HEK293 (cell line): ENCODE results near the gene NELFB.
A peak's percentile ranks its signal among the peaks of the same experiment; 100 is the strongest.

ENCODE experiments used
- CTCF ChIA-PET: fragments of 350-600 bp; formaldehyde crosslinking; extraction: SDS; loops from one replicate; lab custom pipeline; 2021; ENCODE audit warnings: antibody characterized with exemption; lab: Yijun Ruan, JAX
- POLR2A ChIA-PET: fragments of 300-600 bp; formaldehyde crosslinking; extraction: SDS; loops from one replicate; lab custom pipeline; 2020; ENCODE audit warnings: antibody characterized with exemption, inconsistent platforms; lab: Yijun Ruan, JAX
- H3K27ac ChIP-seq: fragments of 200-500 bp; sonication (Bioruptor generic); 2 replicates; pipeline ENCODE4 v1.5.1; 2014; ENCODE audit warnings: low read depth, low read length, control low read depth, inconsistent platforms; ENCODE audit errors: extremely low read depth
- H3K36me3 ChIP-seq, 2 experiments: fragments of 200-500 bp in 1 of 2; sonication (Bioruptor generic) in 1 of 2; 1 replicate in 1 of 2; 2 replicates in 1 of 2; pipeline ENCODE4 v1.5.1; 2014 to 2017; ENCODE audit warnings: inconsistent platforms in 2 of 2, low read length in 2 of 2; ENCODE audit not compliant: control insufficient read depth in 2 of 2, insufficient read depth in 1 of 2
- H3K4me1 ChIP-seq: fragments of 200-500 bp; sonication (Bioruptor generic); 2 replicates; pipeline ENCODE4 v1.5.1; 2014; ENCODE audit warnings: mild to moderate bottlenecking, low read length, inconsistent platforms; ENCODE audit not compliant: control insufficient read depth, insufficient read depth
- H3K4me3 ChIP-seq: 2 replicates; pipeline ENCODE4 v1.5.1; 2011; ENCODE audit warnings: low read depth, mild to moderate bottlenecking, control low read depth, low read length, moderate library complexity
- H3K9me3 ChIP-seq: fragments of 200-500 bp; sonication (Bioruptor generic); 2 replicates; pipeline ENCODE4 v1.5.1; 2014; ENCODE audit warnings: low read depth, low read length, inconsistent platforms; ENCODE audit not compliant: control insufficient read depth, insufficient read depth
- EGR2 ChIP-seq: fragments of 450-650 bp; formaldehyde crosslinking; IDR thresholded peaks from 2 replicates; pipeline ENCODE4 v1.5.1; 2016; ENCODE audit warnings: low read depth, missing biosample characterization, missing genetic modification characterization
- GLIS1 ChIP-seq: fragments of 450-650 bp; formaldehyde crosslinking; IDR thresholded peaks from 2 replicates; pipeline ENCODE4 v1.5.1; 2016; ENCODE audit warnings: missing biosample characterization, missing genetic modification characterization
- HIC1 ChIP-seq: fragments of 450-650 bp; formaldehyde crosslinking; IDR thresholded peaks from 2 replicates; pipeline ENCODE4 v1.5.1; 2016; ENCODE audit warnings: missing biosample characterization, missing genetic modification characterization
- HOXA7 ChIP-seq: sonication (generic); formaldehyde crosslinking; IDR thresholded peaks from 2 replicates; pipeline ENCODE4 v1.8.1; 2022; ENCODE audit warnings: missing genetic modification reagents, borderline replicate concordance
- HOXC10 ChIP-seq: sonication (generic); formaldehyde crosslinking; IDR thresholded peaks from 2 replicates; pipeline ENCODE4 v1.8.1; 2023; ENCODE audit warnings: mild to moderate bottlenecking, missing genetic modification reagents
- KLF9 ChIP-seq: fragments of 450-650 bp; formaldehyde crosslinking; IDR thresholded peaks from 2 replicates; pipeline ENCODE4 v1.5.1; 2016; ENCODE audit warnings: missing biosample characterization, missing genetic modification characterization, low read depth
- PATZ1 ChIP-seq: fragments of 450-650 bp; formaldehyde crosslinking; IDR thresholded peaks from 2 replicates; pipeline ENCODE4 v1.5.1; 2016; ENCODE audit warnings: missing biosample characterization, missing genetic modification characterization
- REST ChIP-seq: fragments of 450-650 bp; formaldehyde crosslinking; IDR thresholded peaks from 2 replicates; pipeline ENCODE4 v1.5.1; 2016; ENCODE audit warnings: missing biosample characterization, missing genetic modification characterization
- ZFHX2 ChIP-seq: fragments of 450-650 bp; formaldehyde crosslinking; conservative IDR thresholded peaks from 2 replicates; pipeline ENCODE4 v1.5.1; 2016; ENCODE audit warnings: missing biosample characterization, missing genetic modification characterization
- ZNF202 ChIP-seq: fragments of 450-650 bp; formaldehyde crosslinking; IDR thresholded peaks from 2 replicates; pipeline ENCODE4 v1.5.1; 2016; ENCODE audit warnings: missing biosample characterization, missing genetic modification characterization, borderline replicate concordance
- ZNF248 ChIP-seq: fragments of 450-650 bp; formaldehyde crosslinking; IDR thresholded peaks from 2 replicates; pipeline ENCODE4 v1.5.1; 2017; ENCODE audit warnings: missing biosample characterization, missing genetic modification characterization
- ZNF449 ChIP-seq: fragments of 450-650 bp; formaldehyde crosslinking; IDR thresholded peaks from 2 replicates; pipeline ENCODE4 v1.5.1; 2017; ENCODE audit warnings: missing biosample characterization, mild to moderate bottlenecking, missing genetic modification characterization, moderate library complexity
- ZNF654 ChIP-seq: fragments of 450-650 bp; formaldehyde crosslinking; IDR thresholded peaks from 2 replicates; pipeline ENCODE4 v1.5.1; 2016; ENCODE audit warnings: low read depth, missing biosample characterization, missing genetic modification characterization
- ZNF707 ChIP-seq: fragments of 450-650 bp; formaldehyde crosslinking; IDR thresholded peaks from 2 replicates; pipeline ENCODE4 v1.5.1; 2016; ENCODE audit warnings: missing biosample characterization, missing genetic modification characterization

Gene NELFB

GRCh38 chr9:137311986-137312851 is 57.1 kb downstream of the NELFB start:
- no peaks in the 10 kb centered on the region for H3K36me3 ChIP-seq
- H3K4me1 ChIP-seq, result no peaks in the 10 kb centered on the region; the same call in 1 of the 2 replicates
- TF ChIP-seq ZNF202 (tag by site-specific recombination) (no peak), ZNF654 (tag by site-specific recombination) (no peak), HOXC10 (CRISPR knock-in tag) (no peak), EGR2 (peak; percentile 40), ZNF449 (no peak), PATZ1 (tag by site-specific recombination) (no peak), GLIS1 (tag by site-specific recombination) (peak; percentile 47), ZNF707 (tag by site-specific recombination) (no peak), ZFHX2 (tag by site-specific recombination) (peak; percentile 60; the same call in 1 of the 2 replicates), HOXA7 (CRISPR knock-in tag) (no peak), ZNF248 (tag by site-specific recombination) (no peak)
- no peaks in the 10 kb centered on the region for H3K9me3 ChIP-seq
- H3K4me3 ChIP-seq, result no peak overlapping the region
- ChIA-PET CTCF (interaction anchor here (0.7 to 2.1 kb wide), 3 partner anchors 10 to 141 kb away, joined by 3 to 6 read pairs (median 4); partner anchors contain the start of genes EXD3, NOXA1 and NRARP), POLR2A (interaction anchor here (0.8 to 5.4 kb wide), 2 partner anchors 11 to 75 kb away, joined by 3 to 40 read pairs; partner anchors contain the start of gene NRARP)
- H3K27ac ChIP-seq, result no peak overlapping the region

- TF ChIP-seq HIC1 (tag by site-specific recombination), result peak; percentile 61; the same call in 1 of the 2 replicates
- TF ChIP-seq KLF9 (tag by site-specific recombination), result peak; percentile 38; the same call in 1 of the 2 replicates
- no peak for TF ChIP-seq REST
- H3K27ac ChIP-seq, result no peak overlapping the region
- H3K9me3 ChIP-seq, result no peaks in the 10 kb centered on the region
- H3K4me1 ChIP-seq, result no peaks in the 10 kb centered on the region; the same call in 1 of the 2 replicates
- CTCF ChIA-PET, result interaction anchor here (0.7 to 2.1 kb wide), 3 partner anchors 11 to 110 kb away, joined by 4 to 6 read pairs (median 5); partner anchors contain the start of genes EXD3, NOXA1 and NRARP
- POLR2A ChIA-PET, result interaction anchor here (0.8 to 5.4 kb wide), 2 partner anchors 11 to 74 kb away, joined by 3 to 40 read pairs; partner anchors contain the start of gene NRARP
- H3K36me3 ChIP-seq, result no peaks in the 10 kb centered on the region
- H3K4me3 ChIP-seq, result no peak overlapping the region
Measured at GRCh38 chr9:137312852-137313325, 57.8 kb downstream of the NELFB start.
